SW 1271 (cell line): Measurements from ENCODE around the gene NOLC1.
"Not testable (repeated sequence)": the region's sequence is repeated elsewhere in the genome, so short reads cannot be mapped to it uniquely, and the experiment has no call there.

ENCODE experiments used
- DNase-seq, 2 experiments: peaks; one replicate each; lab custom pipeline; 2025; lab: John Stamatoyannopoulos, UW

Gene NOLC1

DNA sequence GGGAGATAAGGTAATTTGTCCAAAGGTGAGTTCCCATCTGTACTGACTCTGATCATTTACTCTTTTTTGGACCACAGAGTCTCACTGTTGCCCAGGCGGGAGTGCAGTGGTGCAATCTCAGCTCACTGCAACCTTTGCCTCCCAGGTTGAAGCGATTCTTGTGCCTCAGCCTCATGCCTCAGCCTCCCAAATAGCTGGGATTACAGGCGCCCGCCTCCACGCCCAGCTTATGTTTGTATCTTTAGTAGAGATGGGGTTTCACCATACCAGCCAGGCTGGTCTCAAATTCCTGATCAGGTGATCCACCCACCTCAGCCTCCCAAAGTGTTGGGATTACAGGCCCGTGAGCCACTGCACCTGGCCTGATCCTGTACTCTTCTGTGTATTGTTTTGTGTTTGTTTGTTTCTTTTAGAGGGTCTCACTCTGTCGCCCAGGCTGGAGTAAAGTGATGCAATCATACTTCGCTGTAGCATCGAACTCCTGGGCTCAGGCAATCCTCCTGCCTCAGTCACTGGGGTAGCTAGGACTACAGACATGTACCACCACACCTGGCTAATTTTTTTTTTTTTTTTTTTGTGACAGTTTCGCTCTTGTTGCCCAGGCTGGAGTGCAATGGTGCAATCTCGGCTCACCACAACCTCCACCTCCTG lies 2.4 kb downstream of the NOLC1 start:
- DNase-seq = no peak

DNA sequence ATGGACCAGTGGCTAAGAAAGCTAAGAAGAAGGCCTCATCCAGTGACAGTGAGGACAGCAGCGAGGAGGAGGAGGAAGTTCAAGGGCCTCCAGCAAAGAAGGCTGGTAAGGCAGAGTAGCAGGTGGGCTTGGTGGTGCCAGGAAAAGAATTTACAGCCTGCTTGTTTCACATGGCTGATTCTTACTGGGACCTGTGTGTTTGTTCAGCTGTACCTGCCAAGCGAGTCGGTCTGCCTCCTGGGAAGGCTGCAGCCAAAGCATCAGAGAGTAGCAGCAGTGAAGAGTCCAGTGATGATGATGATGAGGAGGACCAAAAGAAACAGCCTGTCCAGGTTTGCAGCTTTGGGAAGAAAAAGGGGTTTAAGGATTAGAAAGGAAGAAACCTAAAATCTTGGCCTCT lies 5.0 kb downstream of the NOLC1 start:
- DNase-seq = no peak

DNA sequence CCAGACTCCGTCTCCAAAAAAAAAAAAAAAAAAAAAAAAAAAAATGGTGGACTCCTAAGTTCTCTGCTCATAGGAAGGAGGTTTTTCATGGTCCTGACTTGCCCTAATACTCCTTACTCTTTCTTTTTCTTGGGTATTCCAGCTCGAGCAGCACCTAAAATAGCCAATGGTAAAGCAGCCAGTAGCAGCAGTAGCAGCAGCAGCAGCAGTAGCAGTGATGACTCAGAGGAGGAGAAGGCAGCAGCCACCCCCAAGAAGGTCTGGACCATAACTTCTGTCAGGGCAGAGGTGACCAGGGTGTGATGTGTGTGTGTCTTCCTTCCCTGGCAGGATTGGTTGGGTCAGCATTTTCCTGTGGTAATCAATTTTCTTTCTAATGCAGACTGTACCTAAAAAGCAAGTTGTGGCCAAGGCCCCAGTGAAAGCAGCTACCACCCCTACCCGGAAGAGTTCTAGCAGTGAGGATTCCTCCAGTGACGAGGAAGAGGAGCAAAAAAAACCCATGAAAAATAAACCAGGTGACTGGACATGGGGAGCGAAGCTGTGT lies 6.9 kb downstream of the NOLC1 start:
- DNase-seq = no peak

DNA sequence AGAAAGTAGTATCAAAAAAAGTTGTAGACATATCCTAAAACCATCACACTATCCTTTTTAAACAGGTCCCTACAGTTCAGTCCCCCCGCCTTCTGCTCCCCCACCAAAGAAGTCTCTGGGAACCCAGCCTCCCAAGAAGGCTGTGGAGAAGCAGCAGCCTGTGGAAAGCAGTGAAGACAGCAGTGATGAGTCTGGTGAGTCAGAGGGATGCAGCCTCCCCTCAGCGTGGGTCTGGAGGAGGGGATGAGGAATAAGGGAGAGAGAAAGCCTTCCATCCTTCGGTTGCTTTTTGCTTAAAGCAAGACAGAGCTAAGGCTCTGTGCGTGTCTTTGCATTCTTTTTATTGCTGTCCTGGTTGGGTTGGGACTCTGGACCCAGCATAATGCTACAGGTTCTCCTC lies 7.6 kb downstream of the NOLC1 start:
- no peak for DNase-seq

DNA sequence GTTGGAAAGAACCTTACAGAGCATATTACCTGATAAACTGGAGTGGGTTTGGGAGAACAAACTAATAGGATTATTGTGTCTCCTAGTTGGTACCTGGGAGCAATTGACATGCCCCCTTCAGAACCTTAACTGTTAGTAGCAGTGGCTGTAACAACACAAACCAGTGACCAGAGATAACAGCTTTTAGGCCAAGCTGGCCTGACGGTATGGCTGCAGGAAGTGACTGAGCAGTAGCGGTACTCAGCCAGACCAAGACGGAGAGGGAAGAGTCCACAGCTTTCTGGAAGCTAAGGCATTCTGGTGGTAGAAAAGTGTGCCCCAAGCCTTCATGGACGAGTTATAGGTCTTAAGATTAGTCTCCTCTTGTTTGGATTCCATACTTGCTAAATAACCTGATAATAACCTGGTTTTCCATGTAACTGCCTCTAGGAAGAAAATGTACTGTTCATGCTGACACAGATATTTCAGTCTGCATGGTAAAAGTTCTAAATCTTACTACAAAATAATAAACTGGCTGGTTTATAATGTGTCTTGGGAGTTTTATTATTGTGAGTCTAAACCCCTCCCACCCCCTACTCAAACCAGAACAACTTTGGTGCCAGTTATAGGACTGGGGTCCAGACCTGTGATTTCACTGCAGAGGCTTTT lies 11.3 kb downstream of the NOLC1 start:
- DNase-seq = no peak

DNA sequence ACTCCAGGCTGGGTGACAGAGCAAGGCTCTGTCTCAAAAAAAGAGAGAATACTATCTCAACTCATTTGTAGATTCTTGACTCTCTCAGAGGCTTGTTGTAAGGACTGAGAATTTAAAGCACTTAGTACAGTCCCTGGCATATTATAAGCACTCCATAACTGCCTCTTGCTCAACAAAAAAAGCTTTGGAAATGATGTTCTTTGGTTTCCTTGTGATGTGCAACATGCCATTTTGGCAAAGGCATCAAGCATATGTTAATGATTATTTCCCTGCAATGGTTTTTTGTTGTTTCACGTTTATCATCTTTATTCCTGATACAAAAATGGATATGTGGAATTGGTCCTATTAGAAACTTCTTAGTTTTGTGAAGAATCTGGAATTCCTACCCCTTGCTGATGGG lies 15.7 kb downstream of the NOLC1 start:
- no peak for DNase-seq

DNA sequence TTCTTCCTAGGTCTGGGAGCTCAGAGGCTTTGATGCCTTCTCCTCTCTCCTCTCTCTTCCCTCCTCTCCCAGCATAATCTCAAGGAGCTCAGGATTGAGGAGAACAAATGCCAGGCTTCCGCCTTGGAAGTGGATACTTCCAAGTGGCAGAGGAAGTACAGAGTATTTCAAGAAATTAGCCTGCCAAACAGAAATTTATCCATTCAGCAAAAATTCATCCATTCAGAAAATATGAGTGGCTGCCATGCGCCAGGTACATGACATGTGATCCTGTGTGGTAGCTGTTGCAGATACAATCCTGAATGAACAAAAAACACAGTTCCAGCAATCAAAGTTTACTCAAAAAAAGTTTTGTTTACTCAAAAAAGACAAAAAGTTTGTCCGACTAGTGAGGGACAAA lies 18.4 kb downstream of the NOLC1 start:
- DNase-seq = no peak

DNA sequence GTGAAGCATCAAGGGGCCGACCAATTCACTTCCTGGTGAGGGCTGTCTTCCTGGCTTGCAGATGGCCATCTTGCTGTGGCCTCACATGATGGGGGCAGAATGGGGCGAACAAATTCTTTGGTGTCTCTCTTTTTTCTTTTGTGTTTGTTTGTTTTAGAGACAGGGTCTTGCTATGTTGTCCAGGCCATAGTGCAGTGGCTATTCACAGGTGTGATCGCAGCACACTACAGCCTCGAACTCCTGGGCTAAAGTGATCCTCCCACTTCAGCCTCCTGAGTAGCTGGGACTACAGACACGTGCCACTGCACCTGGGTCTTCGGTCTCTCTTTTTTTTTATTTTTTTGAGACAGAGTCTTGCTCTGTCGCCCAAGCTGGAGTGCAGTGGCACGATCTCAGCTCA lies 20.1 kb downstream of the NOLC1 start:
- DNase-seq = no peak

DNA sequence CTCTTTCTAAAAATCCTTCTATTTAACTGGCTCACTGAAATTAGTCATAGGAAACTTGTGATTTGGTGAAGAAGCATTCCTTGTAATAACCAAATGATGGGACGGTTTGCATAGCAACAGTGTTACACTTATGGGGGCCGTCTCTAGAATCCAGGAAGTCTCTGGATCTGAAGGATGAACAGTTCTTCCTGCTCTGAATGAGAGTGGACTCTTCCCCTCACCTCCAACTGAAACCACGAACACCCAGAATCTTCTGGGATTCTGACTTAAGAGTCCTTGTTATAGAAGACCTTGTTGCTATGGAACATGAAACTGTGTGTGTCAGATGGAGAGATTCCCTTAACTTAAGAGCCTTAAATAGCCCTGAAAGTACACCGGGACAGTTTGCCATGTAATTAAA lies 23.2 kb downstream of the NOLC1 start:
- DNase-seq = no peak

DNA sequence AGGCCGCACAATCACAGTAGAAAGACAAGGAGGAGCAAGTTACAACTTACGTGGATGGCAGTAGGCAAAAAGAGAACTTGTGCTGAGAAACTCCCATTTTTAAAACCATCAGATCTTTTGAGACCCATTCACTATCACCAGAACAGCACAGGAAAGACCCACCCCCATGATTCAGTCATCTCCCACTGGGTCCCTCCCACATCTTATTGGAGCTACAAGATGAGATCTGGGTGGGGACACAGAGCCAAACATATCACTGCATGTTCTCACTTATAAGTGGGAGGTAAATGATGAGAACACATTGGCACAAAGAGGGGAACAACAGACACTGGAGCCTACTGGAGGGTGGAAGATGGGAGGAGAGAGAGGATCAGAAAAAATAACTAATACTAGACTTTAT lies 32.4 kb downstream of the NOLC1 start:
- DNase-seq = no peak

DNA sequence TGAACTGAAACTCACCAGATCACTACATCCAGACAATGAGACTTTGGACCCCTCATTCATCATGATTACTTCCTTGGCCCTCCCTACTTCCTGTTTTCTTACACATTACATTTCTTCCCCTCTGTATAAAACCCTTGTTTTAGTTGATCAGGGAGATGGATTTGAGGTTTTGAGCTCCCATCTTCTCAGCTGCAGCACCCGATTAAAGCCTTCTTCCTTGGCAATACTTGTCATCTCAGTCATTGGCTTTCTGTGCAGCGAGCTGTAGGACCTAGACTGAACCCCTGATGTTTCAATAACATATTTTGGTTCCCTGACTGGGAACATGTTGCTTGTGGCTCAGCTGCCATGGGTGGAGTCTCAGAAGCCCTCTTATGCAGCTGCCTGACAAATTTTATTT lies 33.1 kb downstream of the NOLC1 start:
- no peak for DNase-seq

DNA sequence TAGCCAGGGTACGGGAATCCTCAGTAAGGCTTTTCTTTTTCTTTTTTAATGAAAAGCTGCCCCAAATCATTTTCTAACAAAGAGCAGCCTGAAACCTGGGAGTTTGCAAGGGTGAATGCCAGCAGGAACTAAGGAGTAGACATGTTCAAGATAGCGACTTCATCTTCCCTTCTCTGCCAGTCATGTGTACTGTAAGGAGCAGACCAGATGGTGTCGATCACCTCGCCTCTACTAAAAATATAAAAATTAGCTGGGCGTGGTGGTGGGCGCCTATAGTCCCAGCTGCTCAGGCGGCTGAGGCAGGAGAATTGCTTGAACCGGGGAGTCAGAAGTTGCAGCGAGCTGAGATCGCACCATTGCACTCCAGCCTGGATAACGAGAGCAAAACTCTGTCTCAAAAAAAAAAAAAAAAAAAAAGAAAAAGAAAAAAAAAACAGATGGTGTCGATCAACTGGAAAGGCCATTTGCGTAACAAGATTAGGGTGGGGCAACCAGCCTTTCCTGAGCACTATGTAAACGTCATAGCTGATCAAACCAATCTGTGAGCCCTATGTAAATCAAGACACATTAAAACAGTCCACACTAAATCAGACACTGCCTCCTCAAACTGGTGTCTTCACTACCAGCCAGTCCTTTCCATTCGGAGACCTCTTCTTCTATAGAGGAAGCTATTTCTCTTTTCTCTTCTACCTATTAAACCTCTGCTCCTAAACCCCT lies 33.8 kb downstream of the NOLC1 start:
- DNase-seq = no peak

DNA sequence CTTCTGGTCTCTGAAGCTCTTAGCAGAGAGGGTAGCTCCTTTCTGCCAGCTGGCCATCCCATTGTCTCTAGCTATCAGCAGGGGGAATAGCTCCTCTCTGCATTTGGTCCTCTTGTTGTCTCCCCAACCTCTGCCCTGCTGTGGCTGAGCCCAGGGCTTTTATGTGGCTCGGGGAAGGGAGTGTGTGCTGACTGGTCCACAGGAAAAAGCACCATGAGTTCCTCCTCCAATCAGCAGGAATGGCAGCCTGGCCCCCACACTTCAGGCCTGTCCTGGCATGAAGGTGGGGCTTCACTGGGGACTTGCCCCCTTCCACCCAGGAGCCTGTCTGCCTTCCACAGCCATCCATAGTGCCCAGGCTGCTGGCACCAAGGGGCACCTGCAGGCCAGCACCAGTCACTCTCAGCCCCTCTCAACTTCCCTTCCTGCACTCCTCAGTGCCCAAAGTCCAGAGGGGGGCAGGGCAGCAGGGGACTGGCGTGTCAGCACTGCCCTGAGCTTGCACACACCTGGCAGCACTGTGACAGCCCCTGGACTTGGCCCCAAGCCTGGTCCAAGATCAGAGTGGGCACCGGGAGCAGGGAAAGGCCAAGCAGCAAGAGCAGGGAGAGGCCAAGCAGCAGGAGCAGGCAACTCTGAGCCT lies 36.2 kb downstream of the NOLC1 start:
- DNase-seq = no peak

DNA sequence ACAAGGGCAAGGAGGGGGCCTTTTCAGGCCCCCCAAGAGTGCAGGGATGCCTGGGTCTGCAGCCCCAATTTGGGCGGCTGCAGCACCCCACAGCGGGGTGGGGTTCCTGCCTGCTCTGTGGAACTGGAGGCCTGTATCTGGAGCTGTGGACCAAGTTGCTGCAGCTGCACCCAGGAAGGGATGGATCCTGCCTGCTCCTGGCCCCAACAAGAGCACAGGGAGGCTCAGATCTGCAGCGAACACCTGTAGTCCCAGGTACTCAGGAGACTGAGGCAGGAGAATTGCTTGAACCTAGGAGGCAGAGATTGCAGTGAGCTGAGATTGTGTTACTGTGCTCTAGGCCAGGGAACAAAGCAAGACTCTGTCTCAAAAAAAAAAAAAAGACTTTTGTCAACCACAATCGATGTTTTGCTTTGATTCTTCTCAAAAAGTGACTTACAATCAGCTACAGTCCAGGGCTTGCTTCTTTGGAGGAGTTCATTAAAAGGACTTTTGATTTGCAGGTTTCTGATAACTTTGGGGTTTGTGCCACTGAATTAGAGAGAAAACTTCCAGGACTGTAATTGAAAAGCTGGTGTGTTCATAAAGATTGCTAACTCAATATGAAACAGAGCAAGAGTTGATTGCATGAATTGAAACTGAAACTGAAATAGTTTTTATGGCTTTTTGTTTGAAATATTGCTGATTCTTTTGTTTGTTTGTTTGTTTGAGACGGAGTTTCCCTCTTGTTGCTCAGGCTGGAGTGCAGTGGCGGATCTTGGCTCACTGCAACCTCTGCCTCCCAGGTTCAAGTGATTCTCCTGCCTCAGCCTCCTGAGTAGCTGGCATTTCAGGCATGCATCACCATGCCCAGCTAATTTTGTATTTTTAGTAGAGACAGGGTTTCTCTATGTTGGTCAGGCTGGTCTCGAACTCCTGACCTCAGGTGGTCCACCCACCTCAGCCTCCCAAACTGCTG lies 37.0 kb downstream of the NOLC1 start:
- not testable (repeated sequence) for DNase-seq

DNA sequence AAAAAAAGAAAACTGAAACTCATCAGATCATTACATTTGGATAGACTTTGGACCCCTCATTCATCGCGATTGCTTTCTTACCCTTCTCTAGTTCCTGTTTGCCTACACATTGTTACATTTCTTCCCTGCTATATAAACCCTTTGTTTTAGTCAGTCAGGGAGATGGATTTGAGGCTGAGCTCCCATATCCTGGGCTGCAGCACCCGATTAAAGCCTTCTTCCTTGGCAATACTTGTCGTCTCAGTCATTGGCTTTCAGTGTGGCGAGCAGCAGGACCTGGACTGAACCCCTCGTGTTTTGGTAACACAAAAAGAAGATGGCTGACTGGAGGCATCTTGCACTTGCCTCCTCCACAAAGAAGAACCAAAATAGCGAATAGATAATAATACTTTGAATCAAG lies 39.8 kb downstream of the NOLC1 start:
- no peak for DNase-seq

DNA sequence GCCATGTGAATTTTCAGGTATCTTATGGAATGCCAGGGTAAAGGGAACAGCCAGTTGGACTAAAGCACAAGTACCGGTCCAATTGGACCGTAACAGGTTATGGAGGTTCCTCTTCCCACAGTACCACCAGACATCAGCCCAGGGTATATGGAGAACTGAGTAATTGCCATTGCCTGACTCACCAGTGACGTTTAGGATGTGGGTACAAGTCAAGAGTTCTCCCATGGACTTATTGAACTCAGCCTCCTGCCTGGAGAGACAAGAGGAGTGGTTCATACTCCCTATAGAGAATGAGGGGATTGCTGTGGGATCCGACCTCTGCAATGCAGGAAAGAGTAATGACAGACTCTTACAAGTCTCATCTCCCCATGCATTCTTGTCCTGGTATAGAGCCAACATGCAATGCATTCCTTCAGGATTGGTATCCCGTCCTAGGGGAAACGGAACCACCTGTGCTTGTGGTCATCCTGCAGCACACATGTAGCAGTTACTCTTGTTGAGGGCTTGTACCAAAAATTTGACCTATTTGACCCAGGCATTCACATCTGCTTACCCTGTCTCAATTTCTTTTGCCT lies 43.2 kb downstream of the NOLC1 start:
- no peak for DNase-seq

DNA sequence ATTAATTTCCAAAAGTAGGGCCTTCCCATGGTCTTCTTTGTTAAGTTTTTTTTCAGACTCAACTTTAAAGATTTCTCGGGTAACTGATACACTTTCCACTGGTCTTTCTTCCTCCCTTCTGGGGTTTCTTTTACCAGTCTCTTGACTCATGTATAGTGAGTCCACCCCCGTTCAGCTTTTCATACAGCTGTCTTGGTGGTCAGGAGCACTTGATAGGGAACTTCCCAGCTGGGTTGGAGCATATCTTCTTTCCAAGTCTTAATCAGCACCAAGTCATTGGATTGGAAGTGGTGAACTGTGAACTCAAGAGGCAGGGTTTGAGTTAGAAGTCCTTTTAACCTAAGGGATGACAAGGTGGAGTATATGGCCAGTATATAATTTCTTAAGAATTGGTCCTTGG lies 44.7 kb downstream of the NOLC1 start:
- no peak for DNase-seq

DNA sequence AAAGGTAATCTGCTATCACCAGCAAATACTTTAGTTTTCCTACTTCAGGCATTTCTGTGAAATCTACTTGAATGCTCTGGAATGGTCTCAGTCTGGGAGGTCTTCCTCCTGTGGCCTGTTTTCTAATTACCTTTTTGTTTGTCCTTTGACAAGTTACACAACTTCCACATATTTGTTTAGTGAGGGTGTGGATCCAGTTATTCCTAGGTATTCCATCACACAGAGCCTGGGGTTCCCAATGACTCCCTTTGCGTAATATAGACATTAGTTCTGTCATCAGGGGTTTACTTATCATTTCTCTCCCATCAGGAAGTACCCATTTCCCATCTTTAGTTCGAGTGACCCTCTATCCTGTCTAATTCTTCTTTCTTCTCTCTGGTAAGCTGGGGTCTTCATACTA lies 45.8 kb downstream of the NOLC1 start:
- DNase-seq = no peak

DNA sequence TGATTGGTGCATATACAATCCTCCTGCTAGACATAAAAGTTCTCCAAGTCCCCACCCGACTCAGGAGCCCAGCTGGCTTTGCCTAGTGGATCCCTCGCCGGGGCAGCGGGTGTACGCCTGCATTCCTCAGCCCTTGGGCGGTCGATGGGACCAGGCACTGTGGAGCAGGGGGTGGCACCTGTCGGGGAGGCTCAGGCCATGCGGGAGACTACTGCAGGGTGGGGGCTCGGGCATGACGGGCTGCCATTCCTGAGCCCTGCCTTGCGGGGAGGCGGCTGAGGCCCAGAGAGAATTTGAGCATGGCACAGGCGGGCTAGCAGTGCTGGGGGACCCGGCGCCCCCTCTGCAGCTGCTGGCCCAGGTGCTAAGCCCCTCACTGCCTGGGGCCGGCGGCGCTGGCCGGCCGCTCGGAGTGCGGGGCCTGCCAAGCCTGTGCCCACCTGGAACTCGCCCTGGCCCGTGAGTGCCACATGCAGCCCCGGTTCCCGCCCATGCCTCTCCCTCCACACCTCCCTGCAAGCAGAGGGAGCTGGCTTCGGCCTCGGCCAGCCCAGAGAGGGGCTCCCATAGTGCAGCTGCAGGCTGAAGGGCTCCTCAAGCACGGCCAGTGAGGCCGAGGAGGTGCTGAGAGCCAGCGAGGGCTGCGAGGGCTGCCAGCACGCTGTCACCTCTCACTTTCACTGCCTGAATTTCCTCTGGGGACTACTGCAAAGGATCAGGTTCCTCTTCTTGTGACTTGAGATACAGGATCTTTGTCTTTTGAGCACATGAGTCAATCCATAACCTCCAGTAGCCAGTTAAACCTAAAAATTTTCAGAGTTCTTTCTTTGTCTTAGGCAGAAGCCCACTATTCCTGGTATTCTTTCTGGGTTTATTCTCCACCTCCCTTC lies 48.8 kb downstream of the NOLC1 start:
- DNase-seq = no peak

DNA sequence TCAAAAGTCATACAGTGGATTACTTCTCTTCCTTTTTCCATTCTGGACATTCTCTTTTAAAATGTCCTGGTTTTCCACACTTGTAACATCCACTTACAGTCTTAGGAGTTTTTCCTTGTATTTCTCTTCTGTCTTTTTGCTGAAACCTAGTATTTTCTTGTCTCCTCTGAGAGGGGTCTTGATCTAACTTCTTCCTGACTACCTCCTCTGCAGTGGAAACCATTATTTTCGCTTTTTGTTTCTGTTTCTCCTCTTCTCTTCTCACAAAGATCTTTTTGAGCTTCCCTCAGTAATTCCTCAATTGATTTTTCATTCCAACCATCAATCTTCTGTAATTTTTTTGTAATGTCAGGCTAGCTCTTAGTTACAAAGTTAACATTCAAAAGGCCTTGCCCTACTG lies 50.2 kb downstream of the NOLC1 start:
- DNase-seq = no peak
